GM12892 (cell line): ENCODE measurements around the gene R3HDM1.

Experiments
- POLR2A ChIP-seq: IDR thresholded peaks from 2 replicates; pipeline ENCODE4 v1.6.1; 2011; ENCODE audit warnings: low read depth, low read length, control low read depth
- POLR2AphosphoS5 ChIP-seq: IDR thresholded peaks from 2 replicates; pipeline ENCODE4 v1.6.1; 2011; ENCODE audit warnings: low read depth, low read length, control low read depth

DNA sequence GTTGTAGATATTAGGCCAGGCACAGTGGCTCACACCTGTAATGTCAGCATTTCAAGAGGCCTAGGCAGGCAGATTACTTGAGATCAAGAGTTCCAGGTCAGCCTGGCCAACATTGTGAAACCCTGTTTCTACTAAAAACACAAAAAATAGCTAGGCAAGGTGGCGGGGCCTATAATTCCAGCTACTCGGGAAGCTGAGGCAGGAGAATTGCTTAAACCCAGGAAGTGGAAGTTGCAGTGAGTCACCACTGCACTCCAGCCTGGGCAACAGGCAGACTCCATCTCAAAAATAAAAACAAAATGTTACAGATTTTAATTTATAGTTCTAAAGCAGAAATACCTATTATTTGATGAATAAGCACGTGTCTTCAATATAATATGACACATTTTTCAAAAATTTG lies 144.7 kb downstream of the R3HDM1 start:
- TF ChIP-seq POLR2A (no peak), POLR2AphosphoS5 (no peak)
